OCI-LY3 (cell line): Measurements from ENCODE around the gene CDR2.
A peak's percentile ranks its signal among the peaks of the same experiment; 100 is the strongest.

Source experiments
- H2AFZ ChIP-seq: fragments of 200-600, 300-600 bp; shearing (Covaris generic); 2 replicates; pipeline ENCODE4 v1.6.0; 2014; ENCODE audit warnings: antibody characterized with exemption, low read depth, low read length
- H3K27ac ChIP-seq: fragments of 200-600, 300-600 bp; sonication (generic); 2 replicates; pipeline ENCODE4 v1.5.1; 2014; ENCODE audit warnings: mild to moderate bottlenecking, low read length, moderate library complexity, mixed read lengths
- H3K27me3 ChIP-seq: fragments of 200-600, 300-600 bp; sonication (generic); 2 replicates; pipeline ENCODE4 v1.6.1; 2014; ENCODE audit warnings: low read depth, low read length, mixed read lengths
- H3K36me3 ChIP-seq: fragments of 200-600, 300-600 bp; sonication (generic); replicated peaks from 2 replicates; pipeline ENCODE3; 2014; ENCODE audit warnings: low read depth, low read length, mixed read lengths
- H3K4me1 ChIP-seq: fragments of 300-600, 200-600 bp; sonication (generic); 2 replicates; pipeline ENCODE4 v1.6.1; 2014; ENCODE audit warnings: low read length, mixed read lengths
- H3K4me2 ChIP-seq: fragments of 200-600, 300-600 bp; sonication (generic); 2 replicates; pipeline ENCODE4 v1.6.1; 2014; ENCODE audit warnings: low read length, mixed read lengths
- H3K4me3 ChIP-seq: fragments of 300-600, 200-600 bp; sonication (generic); 2 replicates; pipeline ENCODE4 v1.5.1; 2014; ENCODE audit warnings: antibody characterized with exemption, mild to moderate bottlenecking, low read length, moderate library complexity
- H3K79me2 ChIP-seq: fragments of 300-600, 200-600 bp; shearing (Covaris generic); 2 replicates; pipeline ENCODE4 v1.6.1; 2014; ENCODE audit warnings: mild to moderate bottlenecking, low read length, mixed read lengths
- H3K9ac ChIP-seq: fragments of 300-600, 200-600 bp; shearing (Covaris generic); 2 replicates; pipeline ENCODE4 v1.6.0; 2014; ENCODE audit warnings: mild to moderate bottlenecking, low read length, moderate library complexity
- H3K9me3 ChIP-seq: fragments of 200-600, 300-600 bp; shearing (Covaris generic); 2 replicates; pipeline ENCODE4 v1.6.1; 2014; ENCODE audit warnings: low read length, mixed read lengths; ENCODE audit not compliant: insufficient read depth
- H4K20me1 ChIP-seq: fragments of 200-600, 300-600 bp; sonication (generic); 2 replicates; pipeline ENCODE4 v1.6.1; 2016; ENCODE audit warnings: low read length, mixed read lengths; ENCODE audit not compliant: insufficient read depth
- EZH2phosphoT487 ChIP-seq: fragments of 200-600 bp; shearing (Covaris generic); IDR thresholded peaks from 2 replicates; pipeline ENCODE4 v1.6.1; 2018; ENCODE audit warnings: antibody characterized with exemption, mixed run types, low read depth
- TF ChIP-seq, protein P1 (sequence below): fragments of 200-600, 300-600 bp; sonication (generic); IDR thresholded peaks from 2 replicates; pipeline ENCODE4 v1.5.1; 2014; ENCODE audit warnings: antibody characterized with exemption, low read length, low read depth

Gene CDR2

DNA sequence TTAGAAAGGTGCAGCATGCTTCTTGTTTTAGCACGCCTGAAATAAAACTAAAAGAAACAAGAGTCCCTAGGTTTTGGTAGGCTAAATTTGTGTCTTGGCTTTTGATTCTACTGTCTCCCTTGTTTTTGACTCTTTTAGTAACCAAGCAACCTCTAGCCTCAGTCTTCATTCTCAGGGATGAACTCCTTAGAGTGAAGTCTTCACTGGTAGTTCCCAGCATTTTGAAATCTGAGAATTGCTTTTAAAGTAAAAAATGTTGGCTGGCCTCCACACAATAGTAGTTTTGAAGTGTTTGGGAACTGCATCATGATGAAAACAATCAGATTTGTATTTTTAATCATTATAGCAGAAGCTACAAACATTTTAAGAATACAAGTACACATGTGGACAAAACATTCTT, 6.1 kb upstream of the CDR2 start:
- Histone ChIP-seq H3K79me2 (no peaks in the 10 kb centered on the region), H3K4me1 (peaks cover under 1% of the 10 kb centered on the region), H3K4me2 (no peak overlapping the region), H2AFZ (no peak overlapping the region), H4K20me1 (no peaks in the 10 kb centered on the region), H3K4me3 (no peak overlapping the region), H3K36me3 (no peaks in the 10 kb centered on the region), H3K9ac (no peak overlapping the region), H3K27me3 (peaks cover 3% of the 10 kb centered on the region; the same call in 1 of the 2 replicates), H3K9me3 (no peaks in the 10 kb centered on the region), H3K27ac (no peak overlapping the region)
- TF ChIP-seq, protein P1, sequence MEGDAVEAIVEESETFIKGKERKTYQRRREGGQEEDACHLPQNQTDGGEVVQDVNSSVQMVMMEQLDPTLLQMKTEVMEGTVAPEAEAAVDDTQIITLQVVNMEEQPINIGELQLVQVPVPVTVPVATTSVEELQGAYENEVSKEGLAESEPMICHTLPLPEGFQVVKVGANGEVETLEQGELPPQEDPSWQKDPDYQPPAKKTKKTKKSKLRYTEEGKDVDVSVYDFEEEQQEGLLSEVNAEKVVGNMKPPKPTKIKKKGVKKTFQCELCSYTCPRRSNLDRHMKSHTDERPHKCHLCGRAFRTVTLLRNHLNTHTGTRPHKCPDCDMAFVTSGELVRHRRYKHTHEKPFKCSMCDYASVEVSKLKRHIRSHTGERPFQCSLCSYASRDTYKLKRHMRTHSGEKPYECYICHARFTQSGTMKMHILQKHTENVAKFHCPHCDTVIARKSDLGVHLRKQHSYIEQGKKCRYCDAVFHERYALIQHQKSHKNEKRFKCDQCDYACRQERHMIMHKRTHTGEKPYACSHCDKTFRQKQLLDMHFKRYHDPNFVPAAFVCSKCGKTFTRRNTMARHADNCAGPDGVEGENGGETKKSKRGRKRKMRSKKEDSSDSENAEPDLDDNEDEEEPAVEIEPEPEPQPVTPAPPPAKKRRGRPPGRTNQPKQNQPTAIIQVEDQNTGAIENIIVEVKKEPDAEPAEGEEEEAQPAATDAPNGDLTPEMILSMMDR: no peak
- TF ChIP-seq EZH2phosphoT487: no peak

DNA sequence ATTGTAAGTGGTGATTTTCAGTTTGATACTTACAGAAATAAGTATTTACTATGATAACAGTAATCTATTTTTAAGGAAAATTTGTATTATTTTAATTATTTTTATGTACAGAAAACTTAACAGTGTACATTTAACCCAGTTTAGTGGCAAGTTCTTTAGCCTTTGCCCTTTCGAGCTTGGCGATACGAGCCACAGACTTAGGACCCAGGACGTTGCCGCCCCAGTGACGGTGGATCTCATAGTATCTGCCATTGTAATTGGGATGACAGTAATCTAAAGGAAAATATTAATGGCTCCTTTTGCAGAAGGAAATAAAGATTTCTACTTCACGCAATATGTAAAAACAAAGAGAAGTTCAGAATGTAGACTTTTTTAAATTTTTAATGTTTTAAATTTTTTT, 5.2 kb upstream of the CDR2 start:
- no peaks in the 10 kb centered on the region for H3K79me2 ChIP-seq
- no peak overlapping the region for H3K4me2 ChIP-seq

DNA sequence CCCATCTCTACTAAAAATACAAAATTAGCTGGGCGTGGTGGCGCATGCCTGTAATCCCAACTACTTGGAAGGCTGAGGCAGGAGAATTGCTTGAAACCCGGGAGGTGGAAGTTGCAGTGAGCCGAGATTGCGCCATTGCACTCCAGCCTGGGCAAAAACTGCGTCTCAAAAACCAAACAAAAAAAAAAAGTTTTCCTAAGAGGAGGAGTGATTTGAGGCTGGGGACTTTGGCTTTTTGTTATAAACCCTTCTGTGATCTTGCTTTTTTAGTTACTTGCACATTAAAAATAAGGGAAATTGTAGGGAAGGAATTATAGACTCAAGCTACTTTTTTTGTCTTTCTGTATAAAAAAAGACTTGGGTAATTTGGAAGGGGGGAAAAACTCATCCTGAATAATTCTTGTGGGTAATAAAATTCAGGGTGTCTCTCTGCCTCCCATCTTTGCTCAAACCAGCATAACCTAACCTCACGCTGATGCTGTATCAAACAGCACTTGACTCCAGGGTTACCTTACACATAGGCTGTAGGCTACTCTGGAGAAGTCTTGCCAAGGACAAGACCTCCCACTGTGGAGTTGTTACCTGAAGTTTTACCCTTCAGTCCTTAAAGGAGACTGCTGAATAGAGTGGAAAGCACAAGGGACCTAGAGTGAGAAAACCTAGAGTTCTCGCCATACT, 1.7 kb upstream of the CDR2 start:
- peaks cover 7% of the 10 kb centered on the region; the same call in 1 of the 2 replicates for H3K27me3 ChIP-seq
- peaks cover 13% of the 10 kb centered on the region for H3K4me1 ChIP-seq
- no peak overlapping the region for H3K27ac ChIP-seq
- no peak overlapping the region for H3K4me3 ChIP-seq
- H4K20me1 ChIP-seq: no peaks in the 10 kb centered on the region
- no peak overlapping the region for H2AFZ ChIP-seq
- H3K9me3 ChIP-seq: no peaks in the 10 kb centered on the region
- peaks cover 9% of the 10 kb centered on the region for H3K36me3 ChIP-seq
- H3K79me2 ChIP-seq: peaks cover 31% of the 10 kb centered on the region
- no peak for TF ChIP-seq EZH2phosphoT487
- TF ChIP-seq, protein P1: no peak
- no peak overlapping the region for H3K4me2 ChIP-seq
- H3K9ac ChIP-seq: no peak overlapping the region

More for the DNA sequence above, 5.2 kb upstream of the CDR2 start:
- Histone ChIP-seq H2AFZ (no peak overlapping the region), H3K9ac (no peak overlapping the region), H3K4me1 (peaks cover 4% of the 10 kb centered on the region), H3K27ac (no peak overlapping the region), H3K9me3 (no peaks in the 10 kb centered on the region), H4K20me1 (no peaks in the 10 kb centered on the region), H3K27me3 (peaks cover 7% of the 10 kb centered on the region; the same call in 1 of the 2 replicates), H3K36me3 (no peaks in the 10 kb centered on the region), H3K4me3 (no peak overlapping the region)
- TF ChIP-seq, protein P1: no peak
- no peak for TF ChIP-seq EZH2phosphoT487

DNA sequence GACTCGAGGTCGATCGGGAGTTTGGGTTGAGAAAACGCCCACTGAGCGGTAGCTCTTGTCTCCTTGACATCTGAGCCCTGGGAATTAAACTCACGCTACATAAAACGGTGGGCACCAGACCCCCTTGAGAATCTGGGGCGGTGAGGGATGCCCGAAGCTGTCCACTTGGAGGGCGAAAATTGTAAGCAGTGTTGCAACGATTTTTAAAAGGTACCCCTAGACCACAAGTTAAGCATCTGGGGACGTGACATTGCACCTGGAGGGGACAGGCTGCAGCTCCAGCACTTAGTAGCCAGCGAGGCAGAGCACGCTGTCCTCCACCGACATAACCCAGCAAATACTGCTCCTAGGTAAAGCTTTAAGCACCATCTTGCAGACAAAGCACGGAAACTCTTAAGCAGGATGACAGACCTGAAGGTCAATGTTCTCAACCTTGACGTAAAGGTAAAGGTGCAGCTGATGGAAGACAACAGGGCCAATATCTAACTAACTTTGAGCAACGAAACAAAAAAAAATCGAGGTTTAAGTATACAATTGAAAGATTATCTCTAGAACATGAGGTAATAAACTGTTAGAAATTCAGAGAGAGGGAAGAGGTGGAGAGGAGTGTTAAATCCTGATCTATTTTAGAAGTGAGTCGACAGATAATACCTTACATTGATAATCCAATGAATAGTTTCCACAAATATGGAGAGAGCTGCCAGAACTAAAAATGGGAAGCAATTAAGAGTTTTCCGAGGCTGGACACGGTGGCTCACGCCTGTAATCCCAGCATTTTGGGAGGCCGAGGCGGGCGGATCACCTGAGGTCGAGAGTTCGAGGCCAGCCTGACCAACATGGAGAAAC, 921 bp upstream of the CDR2 start:
- peaks cover 7% of the 10 kb centered on the region; the same call in 1 of the 2 replicates for H3K27me3 ChIP-seq
- H3K4me2 ChIP-seq: peak overlapping the region; percentile 92
- H4K20me1 ChIP-seq: 0 out of 2 replicates have a peak, but pooled peaks cover 4% of the 10 kb centered on the region
- H2AFZ ChIP-seq: peak overlapping the region; percentile 36; the same call in 1 of the 2 replicates
- H3K9ac ChIP-seq: peak overlapping the region; percentile 75
- H3K36me3 ChIP-seq: peaks cover 14% of the 10 kb centered on the region
- H3K79me2 ChIP-seq: peaks cover 38% of the 10 kb centered on the region
- H3K27ac ChIP-seq: no peak overlapping the region
- no peak for TF ChIP-seq EZH2phosphoT487
- TF ChIP-seq, protein P1: no peak
- peak overlapping the region; percentile 98 for H3K4me3 ChIP-seq
- no peaks in the 10 kb centered on the region for H3K9me3 ChIP-seq
- H3K4me1 ChIP-seq: peaks cover 13% of the 10 kb centered on the region
